GM12878 (cell line): Measurements from ENCODE around the gene TBC1D23. TPM values are rescaled to one million over a fixed set of nuclear protein-coding genes. Genes with fewer than 3 reads are reported as not detected.

ENCODE experiments used
- ATAC-seq: fragments of 200-7000 bp; cut with Tn5 transposase; 3 replicates; pipeline ENCODE4 v1.9.1; 2020; ENCODE audit warnings: mild to moderate bottlenecking, moderate library complexity
- BruUV-seq: library from RNA; stranded (reverse); fragments of 400-500 nt; replicated peaks from 2 replicates; lab custom pipeline; 2021; lab: Mats Ljungman, UMichigan
- CTCF ChIA-PET: fragments of 300-600 bp; sonication (Branson Sonifier 250); formaldehyde crosslinking; extraction: SDS; loops from one replicate; lab custom pipeline; 2021; ENCODE audit warnings: inconsistent platforms; lab: Yijun Ruan, JAX
- POLR2A ChIA-PET: fragments of 350-600 bp; formaldehyde crosslinking; extraction: SDS; loops from one replicate; lab custom pipeline; 2021; ENCODE audit warnings: inconsistent platforms; lab: Charles Lee
- RAD21 ChIA-PET: fragments of 300-600 bp; sonication (Branson Sonifier 250); formaldehyde crosslinking; loops from one replicate; lab custom pipeline; 2023; ENCODE audit warnings: antibody characterized with exemption; ENCODE audit not compliant: unreplicated experiment; lab: Charles Lee
- SMC1A ChIA-PET: fragments of 300-600 bp; sonication (Branson Sonifier 250); formaldehyde crosslinking; loops from one replicate; lab custom pipeline; 2023; ENCODE audit not compliant: unreplicated experiment, uncharacterized antibody; lab: Charles Lee
- DNase-seq: peaks from one replicate; pipeline ENCODE4 v3.0.0-alpha.2; 2011; ENCODE audit warnings: low read depth, low spot score
- FAIRE-seq: peaks from 3 replicates; lab custom pipeline; 2011; peaks lifted over from hg19 to GRCh38; lab: Jason Lieb, UNC
- H2AFZ ChIP-seq: 2 replicates; pipeline ENCODE4 v1.6.0; 2011; ENCODE audit warnings: low read depth, low read length, control low read depth; ENCODE audit not compliant: control insufficient read depth
- H3K27ac ChIP-seq: 2 replicates; pipeline ENCODE4 v1.5.1; 2011; ENCODE audit warnings: control low read depth; ENCODE audit not compliant: control insufficient read depth, insufficient read depth
- H3K27me3 ChIP-seq, 2 experiments: replicated peaks in 1 of 2; 2 replicates each; pipeline versions ENCODE4 v1.6.0 to v1.6.1; 2011; ENCODE audit warnings: low read length in 1 of 2; ENCODE audit not compliant: control insufficient read depth in 2 of 2, insufficient read depth in 2 of 2
- H3K36me3 ChIP-seq, 2 experiments: 2 replicates each; pipeline ENCODE4 v1.5.1; 2011; ENCODE audit warnings: low read length in 1 of 2; ENCODE audit not compliant: control insufficient read depth in 2 of 2, insufficient read depth in 2 of 2
- H3K4me1 ChIP-seq: 2 replicates; pipeline ENCODE4 v1.6.1; 2011; ENCODE audit warnings: mild to moderate bottlenecking, low read length, moderate library complexity, mixed read lengths; ENCODE audit not compliant: control insufficient read depth, insufficient read depth
- H3K4me2 ChIP-seq: 2 replicates; pipeline ENCODE4 v1.6.0; 2011; ENCODE audit warnings: control low read depth; ENCODE audit not compliant: control insufficient read depth, insufficient read depth
- H3K4me3 ChIP-seq: fragments of 200-600 bp; sonication (generic); 2 replicates; pipeline ENCODE4 v1.5.1; 2016
- H3K79me2 ChIP-seq: 2 replicates; pipeline ENCODE4 v1.6.0; 2011; ENCODE audit warnings: low read length; ENCODE audit not compliant: control insufficient read depth, insufficient read depth
- H3K9ac ChIP-seq: 2 replicates; pipeline ENCODE4 v1.8.0; 2011; ENCODE audit warnings: low read length, control low read depth, mixed read lengths; ENCODE audit not compliant: control insufficient read depth, insufficient read depth
- H3K9me3 ChIP-seq: replicated peaks from 3 replicates; pipeline ENCODE4 v1.5.1; 2011; ENCODE audit warnings: mild to moderate bottlenecking, low read length; ENCODE audit not compliant: control insufficient read depth, insufficient read depth
- H4K20me1 ChIP-seq: 2 replicates; pipeline ENCODE4 v1.6.0; 2011; ENCODE audit not compliant: control insufficient read depth, insufficient read depth
- CBX5 ChIP-seq: sonication (generic); IDR thresholded peaks from 2 replicates; pipeline ENCODE4 v1.6.1; 2016; ENCODE audit warnings: low read depth, moderate library complexity, mild to moderate bottlenecking, inconsistent platforms
- ESRRA ChIP-seq: IDR thresholded peaks from 2 replicates; pipeline ENCODE4 v1.6.1; 2012; ENCODE audit warnings: mild to moderate bottlenecking, low read length, improper control_type of control experiment
- KDM1A ChIP-seq: fragments of 200-600 bp; sonication (generic); IDR thresholded peaks from 2 replicates; pipeline ENCODE4 v1.6.1; 2016; ENCODE audit warnings: borderline replicate concordance
- MTA2 ChIP-seq: fragments of 450-650 bp; IDR thresholded peaks from 2 replicates; pipeline ENCODE4 v1.6.1; 2016; ENCODE audit warnings: low read depth, mild to moderate bottlenecking, moderate library complexity
- MYC ChIP-seq: IDR thresholded peaks from 2 replicates; pipeline ENCODE4 v1.6.1; 2011; ENCODE audit warnings: mild to moderate bottlenecking, low read length, moderate library complexity, inconsistent platforms; ENCODE audit not compliant: insufficient read depth, insufficient replicate concordance, insufficient read length, severe bottlenecking
- RAD21 ChIP-seq: IDR thresholded peaks from 2 replicates; pipeline ENCODE4 v1.6.1; 2011; ENCODE audit warnings: mild to moderate bottlenecking, low read depth, low read length, moderate library complexity; ENCODE audit not compliant: insufficient read depth
- SIN3A ChIP-seq: IDR thresholded peaks from 2 replicates; pipeline ENCODE4 v1.6.1; 2012; ENCODE audit warnings: low read depth, low read length, improper control_type of control experiment
- SP1 ChIP-seq: IDR thresholded peaks from one replicate; pipeline ENCODE4 v1.6.1; 2011; ENCODE audit warnings: low read depth, low read length
- SPI1 ChIP-seq: IDR thresholded peaks from 2 replicates; pipeline ENCODE4 v1.6.1; 2011; ENCODE audit warnings: low read depth, mild to moderate bottlenecking, low read length, moderate library complexity, borderline replicate concordance; ENCODE audit not compliant: insufficient read depth
- SREBF2 ChIP-seq: IDR thresholded peaks from 2 replicates; pipeline ENCODE4 v1.6.1; 2012; ENCODE audit warnings: mild to moderate bottlenecking, low read length
- TBL1XR1 ChIP-seq: IDR thresholded peaks from 2 replicates; pipeline ENCODE4 v1.6.1; 2012; ENCODE audit warnings: low read depth, low read length, improper control_type of control experiment
- ZBED1 ChIP-seq: IDR thresholded peaks from 2 replicates; pipeline ENCODE4 v1.6.1; 2016; ENCODE audit warnings: borderline replicate concordance
- WGBS: methylation state at CpG from one replicate; pipeline ENCODE4 v1.1.6; 2016; ENCODE audit warnings: low lambda C conversion rate; ENCODE audit not compliant: insufficient replicate concordance, insufficient coverage; ENCODE audit errors: missing lambda C conversion rate; 5-methylcytosine and 5-hydroxymethylcytosine counted together
- in situ Hi-C: fragments of 300-500 bp; cut with MboI; formaldehyde crosslinking; loops from 9 replicates; pipeline ENCODE4 v1.14.3; 2018; ENCODE audit warnings: mixed read lengths
- intact Hi-C: fragments of 100-400 bp; cut with micrococcal nuclease; formaldehyde crosslinking; loops from one replicate; pipeline ENCODE4 v1.14.2; 2022; ENCODE audit not compliant: unreplicated experiment
- polyA plus RNA-seq, 11 experiments: library from polyadenylated mRNA; depleted of rRNA in 4 of 11; unstranded in 6 of 11; stranded (reverse) in 5 of 11; fragments of >200 nt; fragmentation: Nextera tagmentation in 4 of 11; fragmentation: Illumina TruSeq in 1 of 11; extraction: Ambion mirVana in 4 of 11; extraction: Trizol in 1 of 11; gene quantifications; 1 replicate in 1 of 11; 2 replicates in 10 of 11; pipeline versions ENCODE4 v1.2.1 to v1.2.3, GENCODE V29; 2011 to 2016; ENCODE audit warnings: inconsistent platforms in 2 of 11, missing spikeins in 2 of 11, low read depth in 1 of 11
- total RNA-seq, 4 experiments: library from RNA; depleted of rRNA in 3 of 4; stranded (reverse); fragments of >200 nt in 3 of 4; fragmentation: Illumina TruSeq in 1 of 4; extraction: Trizol in 1 of 4; gene quantifications; 2 replicates each; pipeline versions ENCODE4 v1.2.1 to v1.2.3, GENCODE V29; 2013 to 2021
- TF ChIP-seq, protein P1 (sequence below): IDR thresholded peaks from 2 replicates; pipeline ENCODE4 v1.6.1; 2011; ENCODE audit warnings: borderline replicate concordance, low read depth, mild to moderate bottlenecking, moderate library complexity, low read length; ENCODE audit not compliant: insufficient read depth, poor library complexity, severe bottlenecking
- TF ChIP-seq, protein P2 (sequence below): IDR thresholded peaks from 2 replicates; pipeline ENCODE4 v1.6.1; 2012; ENCODE audit warnings: mild to moderate bottlenecking, low read depth, low read length
- TF ChIP-seq, protein P3 (sequence below): IDR thresholded peaks from 2 replicates; pipeline ENCODE4 v1.6.1; 2012; ENCODE audit warnings: low read length, inconsistent platforms

The TBC1D23 gene
- total and polyA plus RNA-seq, 10 of the 15 experiments (the other 5 are each of a cell fraction or from before 2014, with no cell fraction given) = 8.2 to 23.2 (median 16.6) TPM

DNA sequence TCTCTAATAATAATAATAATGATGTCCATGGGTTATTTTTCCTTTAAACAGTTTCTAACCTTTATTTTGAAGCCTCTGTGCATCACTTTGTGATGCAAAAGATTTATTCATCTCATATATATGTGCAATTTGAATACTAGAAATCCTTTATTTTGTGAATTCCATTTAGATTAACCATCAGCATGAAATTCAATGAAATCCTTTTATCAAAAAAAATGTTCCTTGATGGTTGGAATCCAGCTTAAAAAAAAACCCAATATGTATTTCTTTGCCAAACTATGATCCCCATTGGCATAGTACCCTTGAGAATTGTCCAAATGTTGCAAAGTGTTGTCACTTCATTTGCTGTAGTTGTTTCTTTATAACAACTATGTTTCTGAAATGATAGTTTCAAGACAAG is 7.4 kb downstream of the TBC1D23 start (continued):
- TF ChIP-seq, protein P1, sequence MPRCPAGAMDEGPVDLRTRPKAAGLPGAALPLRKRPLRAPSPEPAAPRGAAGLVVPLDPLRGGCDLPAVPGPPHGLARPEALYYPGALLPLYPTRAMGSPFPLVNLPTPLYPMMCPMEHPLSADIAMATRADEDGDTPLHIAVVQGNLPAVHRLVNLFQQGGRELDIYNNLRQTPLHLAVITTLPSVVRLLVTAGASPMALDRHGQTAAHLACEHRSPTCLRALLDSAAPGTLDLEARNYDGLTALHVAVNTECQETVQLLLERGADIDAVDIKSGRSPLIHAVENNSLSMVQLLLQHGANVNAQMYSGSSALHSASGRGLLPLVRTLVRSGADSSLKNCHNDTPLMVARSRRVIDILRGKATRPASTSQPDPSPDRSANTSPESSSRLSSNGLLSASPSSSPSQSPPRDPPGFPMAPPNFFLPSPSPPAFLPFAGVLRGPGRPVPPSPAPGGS = no peak
- TF ChIP-seq, protein P2, sequence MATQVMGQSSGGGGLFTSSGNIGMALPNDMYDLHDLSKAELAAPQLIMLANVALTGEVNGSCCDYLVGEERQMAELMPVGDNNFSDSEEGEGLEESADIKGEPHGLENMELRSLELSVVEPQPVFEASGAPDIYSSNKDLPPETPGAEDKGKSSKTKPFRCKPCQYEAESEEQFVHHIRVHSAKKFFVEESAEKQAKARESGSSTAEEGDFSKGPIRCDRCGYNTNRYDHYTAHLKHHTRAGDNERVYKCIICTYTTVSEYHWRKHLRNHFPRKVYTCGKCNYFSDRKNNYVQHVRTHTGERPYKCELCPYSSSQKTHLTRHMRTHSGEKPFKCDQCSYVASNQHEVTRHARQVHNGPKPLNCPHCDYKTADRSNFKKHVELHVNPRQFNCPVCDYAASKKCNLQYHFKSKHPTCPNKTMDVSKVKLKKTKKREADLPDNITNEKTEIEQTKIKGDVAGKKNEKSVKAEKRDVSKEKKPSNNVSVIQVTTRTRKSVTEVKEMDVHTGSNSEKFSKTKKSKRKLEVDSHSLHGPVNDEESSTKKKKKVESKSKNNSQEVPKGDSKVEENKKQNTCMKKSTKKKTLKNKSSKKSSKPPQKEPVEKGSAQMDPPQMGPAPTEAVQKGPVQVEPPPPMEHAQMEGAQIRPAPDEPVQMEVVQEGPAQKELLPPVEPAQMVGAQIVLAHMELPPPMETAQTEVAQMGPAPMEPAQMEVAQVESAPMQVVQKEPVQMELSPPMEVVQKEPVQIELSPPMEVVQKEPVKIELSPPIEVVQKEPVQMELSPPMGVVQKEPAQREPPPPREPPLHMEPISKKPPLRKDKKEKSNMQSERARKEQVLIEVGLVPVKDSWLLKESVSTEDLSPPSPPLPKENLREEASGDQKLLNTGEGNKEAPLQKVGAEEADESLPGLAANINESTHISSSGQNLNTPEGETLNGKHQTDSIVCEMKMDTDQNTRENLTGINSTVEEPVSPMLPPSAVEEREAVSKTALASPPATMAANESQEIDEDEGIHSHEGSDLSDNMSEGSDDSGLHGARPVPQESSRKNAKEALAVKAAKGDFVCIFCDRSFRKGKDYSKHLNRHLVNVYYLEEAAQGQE = no peak
- TF ChIP-seq, protein P3, sequence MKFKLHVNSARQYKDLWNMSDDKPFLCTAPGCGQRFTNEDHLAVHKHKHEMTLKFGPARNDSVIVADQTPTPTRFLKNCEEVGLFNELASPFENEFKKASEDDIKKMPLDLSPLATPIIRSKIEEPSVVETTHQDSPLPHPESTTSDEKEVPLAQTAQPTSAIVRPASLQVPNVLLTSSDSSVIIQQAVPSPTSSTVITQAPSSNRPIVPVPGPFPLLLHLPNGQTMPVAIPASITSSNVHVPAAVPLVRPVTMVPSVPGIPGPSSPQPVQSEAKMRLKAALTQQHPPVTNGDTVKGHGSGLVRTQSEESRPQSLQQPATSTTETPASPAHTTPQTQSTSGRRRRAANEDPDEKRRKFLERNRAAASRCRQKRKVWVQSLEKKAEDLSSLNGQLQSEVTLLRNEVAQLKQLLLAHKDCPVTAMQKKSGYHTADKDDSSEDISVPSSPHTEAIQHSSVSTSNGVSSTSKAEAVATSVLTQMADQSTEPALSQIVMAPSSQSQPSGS = no peak

DNA sequence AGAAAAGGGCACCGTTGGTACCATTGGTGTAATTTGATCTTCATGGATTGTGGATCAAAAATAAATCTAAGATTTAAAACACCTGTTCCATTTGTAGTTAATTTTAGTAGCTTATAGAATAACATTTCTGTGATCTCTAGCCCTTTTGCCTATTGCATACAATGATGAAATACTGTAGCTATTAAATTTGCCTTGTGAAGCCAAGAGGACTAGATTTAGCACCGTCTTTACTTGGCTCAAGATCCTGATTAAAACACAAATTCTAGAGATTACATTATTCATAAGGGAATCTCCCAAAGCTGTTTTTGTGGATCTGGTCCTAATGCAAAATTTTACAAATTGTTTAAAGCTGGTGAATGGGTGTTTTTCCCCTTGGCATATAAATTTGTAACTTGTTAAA is 8.2 kb downstream of the TBC1D23 start:
- no peaks in the 10 kb centered on the region for H3K4me1 ChIP-seq
- no peaks in the 10 kb centered on the region for H3K36me3 ChIP-seq
- in situ Hi-C loops (no loop called here), intact Hi-C loops (no loop called here)
- no peak overlapping the region for H3K4me2 ChIP-seq
- H3K9ac ChIP-seq = no peak overlapping the region
- no peak for FAIRE-seq
- H3K9me3 ChIP-seq = no peaks in the 10 kb centered on the region
- H3K27ac ChIP-seq = no peak overlapping the region
- SMC1A ChIA-PET = interaction anchor here (1.0 to 2.6 kb wide), 4 partner anchors 8 to 426 kb away, joined by 3 to 10 read pairs (median 5); partner anchors contain the start of gene TBC1D23
- H2AFZ ChIP-seq = no peak overlapping the region
- ATAC-seq = no peak
- WGBS = 2% methylated on average over 2 of the region's 2 CpGs
- DNase-seq = no peak
- no peaks in the 10 kb centered on the region for H4K20me1 ChIP-seq
- CTCF ChIA-PET = interaction anchor here (0.6 to 2.1 kb wide), 7 partner anchors 48 to 733 kb away, joined by 3 to 9 read pairs (median 3); no protein-coding TSS in a partner anchor
- no peaks in the 10 kb centered on the region for H3K27me3 ChIP-seq
- TF ChIP-seq ESRRA (no peak), KDM1A (no peak), ZBED1 (no peak), MYC (no peak), SPI1 (no peak), SP1 (no peak), SREBF2 (no peak), MTA2 (no peak), CBX5 (no peak), TBL1XR1 (no peak), RAD21 (no peak), SIN3A (no peak)
- no peak overlapping the region for H3K4me3 ChIP-seq
- BruUV-seq = no TSS peak
- H3K79me2 ChIP-seq = peaks cover 16% of the 10 kb centered on the region
- RAD21 ChIA-PET = interaction anchor here (1.0 to 1.3 kb wide), 3 partner anchors 8 to 436 kb away, joined by 3 to 6 read pairs (median 3); partner anchors contain the start of gene TBC1D23
- POLR2A ChIA-PET = interaction anchor here (0.5 to 1.1 kb wide), 2 partner anchors 11 to 65 kb away, joined by 3 to 4 read pairs; no protein-coding TSS in a partner anchor
